ENCODE measurements around the gene HOGA1. TPM values are rescaled to one million over a fixed set of nuclear protein-coding genes. Genes with fewer than 3 reads are reported as not detected.
A peak's percentile ranks its signal among the peaks of the same experiment; 100 is the strongest.

The HOGA1 gene
- total and polyA plus RNA-seq, 2 experiments from 2014 or later: 5.8 to 6.9 TPM

DNA sequence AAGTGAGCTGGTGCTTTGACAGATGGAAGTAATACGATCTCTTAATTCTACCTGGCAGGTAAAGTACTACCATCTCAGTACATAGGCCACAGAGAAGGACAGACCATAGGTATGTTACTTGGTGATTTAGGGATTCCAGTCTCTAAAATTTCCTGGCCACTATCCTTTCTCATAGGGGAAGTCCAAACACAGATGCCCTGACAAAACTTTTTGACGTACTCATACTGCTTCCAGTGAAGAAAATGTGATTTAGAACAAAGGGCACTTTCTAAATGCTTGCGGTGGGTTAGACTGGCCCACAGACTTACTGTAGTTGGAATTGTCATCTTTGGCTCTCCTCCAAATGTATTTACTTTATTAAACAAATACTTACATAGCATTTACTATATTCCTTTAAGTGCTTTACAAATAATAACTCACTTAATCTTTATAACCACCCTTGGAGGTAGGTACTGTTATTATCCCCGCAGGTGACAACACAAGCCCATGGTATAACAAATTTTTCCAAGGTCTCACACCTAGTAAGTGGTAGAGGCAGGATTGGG lies 59.3 kb downstream of the HOGA1 start:
- peaks cover 73% of the 10 kb centered on the region for H3K79me2 ChIP-seq
- no peaks in the 10 kb centered on the region for H3K9me3 ChIP-seq (ENCODE audit: low read depth)
- H4K20me1 ChIP-seq (ENCODE audit: insufficient read depth, poor library complexity, severe bottlenecking): peaks cover 12% of the 10 kb centered on the region
- H3K4me2 ChIP-seq: peak overlapping the region; percentile 90
- peak overlapping the region; percentile 2 for H3K27ac ChIP-seq
- no peak overlapping the region for H3K4me3 ChIP-seq
- H3K9me2 ChIP-seq (replicated peaks; ENCODE audit: insufficient read depth): no peaks in the 10 kb centered on the region
- no peaks in the 10 kb centered on the region for H3K27me3 ChIP-seq
- no peaks in the 10 kb centered on the region for H3K36me3 ChIP-seq (replicated peaks; ENCODE audit: insufficient read depth, low read depth)
- no peak overlapping the region for H2AFZ ChIP-seq
- 82% methylated on average over 4 of the region's 4 CpGs for WGBS (ENCODE audit: low lambda C conversion rate, missing lambda C conversion rate)
- DNase-seq (ENCODE audit: low spot score): no peak
- H3K4me1 ChIP-seq (ENCODE audit: insufficient read depth): peaks cover 19% of the 10 kb centered on the region
- no peak for TF ChIP-seq CTCF (IDR thresholded peaks at IDR 0.05; ENCODE audit: poor library complexity)
- no peak for TF ChIP-seq EZH2phosphoT487 (IDR thresholded peaks at IDR 0.05; ENCODE audit: low read depth, severe bottlenecking, unreplicated experiment)
- no peak for TF ChIP-seq EZH2 (IDR thresholded peaks at IDR 0.05; ENCODE audit: borderline replicate concordance)

DNA sequence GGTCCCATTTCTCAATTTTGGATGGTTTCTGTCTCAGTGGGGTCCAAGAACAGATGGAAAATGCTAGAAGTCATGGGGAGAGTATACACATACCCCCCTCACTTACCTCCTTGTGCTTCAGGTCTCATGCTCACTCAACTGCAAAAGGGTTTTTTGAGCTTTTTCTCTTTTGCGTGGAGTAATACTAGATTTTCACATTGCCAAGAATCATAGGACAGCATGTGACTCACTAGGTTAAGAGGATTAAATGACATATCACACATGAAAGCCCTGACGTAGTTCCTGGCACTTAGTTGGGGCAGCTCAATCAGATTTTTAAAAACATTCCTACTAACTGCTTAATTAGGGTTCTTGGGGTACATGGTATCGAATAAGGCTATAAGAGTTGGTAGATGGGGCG lies 60.7 kb downstream of the HOGA1 start:
- no peak overlapping the region for H3K4me3 ChIP-seq
- no peak overlapping the region for H3K4me2 ChIP-seq
- H3K9me2 ChIP-seq (replicated peaks; ENCODE audit: insufficient read depth): no peaks in the 10 kb centered on the region
- no peak for DNase-seq (ENCODE audit: low spot score)
- no peaks in the 10 kb centered on the region for H3K9me3 ChIP-seq (ENCODE audit: low read depth)
- peaks cover 12% of the 10 kb centered on the region for H4K20me1 ChIP-seq (ENCODE audit: insufficient read depth, poor library complexity, severe bottlenecking)
- H3K79me2 ChIP-seq: peaks cover 80% of the 10 kb centered on the region
- no peaks in the 10 kb centered on the region for H3K36me3 ChIP-seq (replicated peaks; ENCODE audit: insufficient read depth, low read depth)
- H3K4me1 ChIP-seq (ENCODE audit: insufficient read depth): peaks cover 22% of the 10 kb centered on the region
- H2AFZ ChIP-seq: no peak overlapping the region
- 97% methylated on average over 4 of the region's 4 CpGs for WGBS (ENCODE audit: low lambda C conversion rate, missing lambda C conversion rate)
- no peaks in the 10 kb centered on the region for H3K27me3 ChIP-seq
- TF ChIP-seq EZH2phosphoT487 (IDR thresholded peaks at IDR 0.05; ENCODE audit: low read depth, severe bottlenecking, unreplicated experiment): no peak
- TF ChIP-seq CTCF (IDR thresholded peaks at IDR 0.05; ENCODE audit: poor library complexity): no peak
- TF ChIP-seq EZH2 (IDR thresholded peaks at IDR 0.05; ENCODE audit: borderline replicate concordance): no peak
- no peak overlapping the region for H3K27ac ChIP-seq

- H3K4me2 ChIP-seq: no peak overlapping the region
- peak overlapping the region; percentile 86 for H3K27ac ChIP-seq
- 79% methylated on average over 1 of the region's 1 CpG for WGBS (ENCODE audit: low lambda C conversion rate, missing lambda C conversion rate)
- no peaks in the 10 kb centered on the region for H3K36me3 ChIP-seq (replicated peaks; ENCODE audit: insufficient read depth, low read depth)
- H3K79me2 ChIP-seq: peaks cover 87% of the 10 kb centered on the region
- no peak overlapping the region for H3K4me3 ChIP-seq
- peaks cover 13% of the 10 kb centered on the region for H3K4me1 ChIP-seq (ENCODE audit: insufficient read depth)
- no peak for TF ChIP-seq CTCF (IDR thresholded peaks at IDR 0.05; ENCODE audit: poor library complexity)
- TF ChIP-seq EZH2 (IDR thresholded peaks at IDR 0.05; ENCODE audit: borderline replicate concordance): no peak
- TF ChIP-seq EZH2phosphoT487 (IDR thresholded peaks at IDR 0.05; ENCODE audit: low read depth, severe bottlenecking, unreplicated experiment): no peak
- no peak for DNase-seq (ENCODE audit: low spot score)
- no peaks in the 10 kb centered on the region for H3K27me3 ChIP-seq
- H3K9me2 ChIP-seq (replicated peaks; ENCODE audit: insufficient read depth): no peaks in the 10 kb centered on the region
- no peak overlapping the region for H2AFZ ChIP-seq
- H4K20me1 ChIP-seq (ENCODE audit: insufficient read depth, poor library complexity, severe bottlenecking): peaks cover 4% of the 10 kb centered on the region
- H3K9me3 ChIP-seq (ENCODE audit: low read depth): no peaks in the 10 kb centered on the region
These were observed 63.4 kb downstream of the HOGA1 start for GRCh38 chr10:97647556-97647955.

All from hepatocyte (in vitro differentiated cells).